H1 (cell line): ENCODE data around the gene SLC5A2.

ENCODE experiments used
- EGR1 ChIP-seq: IDR thresholded peaks from 2 replicates; pipeline ENCODE4 v1.6.1; 2011; ENCODE audit warnings: low read depth, low read length, borderline replicate concordance
- RAD21 ChIP-seq, 2 experiments: IDR thresholded peaks in 1 of 2; conservative IDR thresholded peaks in 1 of 2; 2 replicates each; pipeline ENCODE4 v1.6.1; 2011; ENCODE audit warnings: low read depth in 2 of 2, low read length in 2 of 2, improper control_type of control experiment in 1 of 2, inconsistent platforms in 1 of 2, mild to moderate bottlenecking in 1 of 2, moderate library complexity in 1 of 2
- TF ChIP-seq, protein P1 (sequence below), 3 experiments: IDR thresholded peaks; 1 replicate in 2 of 3; 2 replicates in 1 of 3; pipeline versions ENCODE4 v1.5.1 to v1.6.1; 2011; ENCODE audit warnings: low read length in 3 of 3, mild to moderate bottlenecking in 3 of 3, inconsistent platforms in 2 of 3, low read depth in 1 of 3, moderate library complexity in 1 of 3; ENCODE audit not compliant: insufficient read depth in 1 of 3; ENCODE audit errors: control extremely low read depth in 1 of 3

DNA sequence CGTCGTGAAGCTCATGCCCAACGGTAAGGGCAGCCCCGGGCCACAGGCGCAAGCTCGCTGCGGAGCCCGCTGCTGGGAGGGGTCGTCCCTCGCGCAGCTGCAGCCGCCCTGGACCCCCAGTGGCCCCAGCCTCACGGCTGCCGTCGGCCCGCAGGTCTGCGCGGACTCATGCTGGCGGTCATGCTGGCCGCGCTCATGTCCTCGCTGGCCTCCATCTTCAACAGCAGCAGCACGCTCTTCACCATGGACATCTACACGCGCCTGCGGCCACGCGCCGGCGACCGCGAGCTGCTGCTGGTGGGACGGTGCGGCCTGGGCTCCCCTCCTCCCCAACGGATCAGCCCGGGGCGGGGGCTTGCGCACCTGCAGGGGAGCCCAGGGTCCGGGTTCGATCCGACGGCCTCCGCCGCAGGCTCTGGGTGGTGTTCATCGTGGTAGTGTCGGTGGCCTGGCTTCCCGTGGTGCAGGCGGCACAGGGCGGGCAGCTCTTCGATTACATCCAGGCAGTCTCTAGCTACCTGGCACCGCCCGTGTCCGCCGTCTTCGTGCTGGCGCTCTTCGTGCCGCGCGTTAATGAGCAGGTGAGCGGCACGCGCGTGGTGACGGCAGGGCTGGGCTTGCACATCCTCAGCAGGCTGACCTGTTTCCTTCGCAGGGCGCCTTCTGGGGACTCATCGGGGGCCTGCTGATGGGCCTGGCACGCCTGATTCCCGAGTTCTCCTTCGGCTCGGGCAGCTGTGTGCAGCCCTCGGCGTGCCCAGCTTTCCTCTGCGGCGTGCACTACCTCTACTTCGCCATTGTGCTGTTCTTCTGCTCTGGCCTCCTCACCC, 5.8 kb downstream of the SLC5A2 start:
- TF ChIP-seq, protein P1, sequence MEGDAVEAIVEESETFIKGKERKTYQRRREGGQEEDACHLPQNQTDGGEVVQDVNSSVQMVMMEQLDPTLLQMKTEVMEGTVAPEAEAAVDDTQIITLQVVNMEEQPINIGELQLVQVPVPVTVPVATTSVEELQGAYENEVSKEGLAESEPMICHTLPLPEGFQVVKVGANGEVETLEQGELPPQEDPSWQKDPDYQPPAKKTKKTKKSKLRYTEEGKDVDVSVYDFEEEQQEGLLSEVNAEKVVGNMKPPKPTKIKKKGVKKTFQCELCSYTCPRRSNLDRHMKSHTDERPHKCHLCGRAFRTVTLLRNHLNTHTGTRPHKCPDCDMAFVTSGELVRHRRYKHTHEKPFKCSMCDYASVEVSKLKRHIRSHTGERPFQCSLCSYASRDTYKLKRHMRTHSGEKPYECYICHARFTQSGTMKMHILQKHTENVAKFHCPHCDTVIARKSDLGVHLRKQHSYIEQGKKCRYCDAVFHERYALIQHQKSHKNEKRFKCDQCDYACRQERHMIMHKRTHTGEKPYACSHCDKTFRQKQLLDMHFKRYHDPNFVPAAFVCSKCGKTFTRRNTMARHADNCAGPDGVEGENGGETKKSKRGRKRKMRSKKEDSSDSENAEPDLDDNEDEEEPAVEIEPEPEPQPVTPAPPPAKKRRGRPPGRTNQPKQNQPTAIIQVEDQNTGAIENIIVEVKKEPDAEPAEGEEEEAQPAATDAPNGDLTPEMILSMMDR (IDR thresholded peaks at IDR 0.05; ENCODE audit: control extremely low read depth in 1 of 3, insufficient read depth in 1 of 3, low read depth in 1 of 3, low read length in 3 of 3), result no peak
- TF ChIP-seq RAD21 (IDR thresholded peaks at IDR 0.05 in 1 of 2, conservative IDR thresholded peaks at IDR 0.05 in 1 of 2; ENCODE audit: low read depth in 2 of 2, low read length in 2 of 2) (peak; percentile 24 to 28; a peak in 3 of 4 replicates), EGR1 (no peak)
